Measurements from ENCODE around the gene NOVA2. TPM values are rescaled to one million over a fixed set of nuclear protein-coding genes. Genes with fewer than 3 reads are reported as not detected.

The NOVA2 gene
- total and polyA plus RNA-seq, 2 donors (not counting 3 experiments of a cell fraction or from before 2014, with no cell fraction given): 5.6 to 34.2 TPM

DNA sequence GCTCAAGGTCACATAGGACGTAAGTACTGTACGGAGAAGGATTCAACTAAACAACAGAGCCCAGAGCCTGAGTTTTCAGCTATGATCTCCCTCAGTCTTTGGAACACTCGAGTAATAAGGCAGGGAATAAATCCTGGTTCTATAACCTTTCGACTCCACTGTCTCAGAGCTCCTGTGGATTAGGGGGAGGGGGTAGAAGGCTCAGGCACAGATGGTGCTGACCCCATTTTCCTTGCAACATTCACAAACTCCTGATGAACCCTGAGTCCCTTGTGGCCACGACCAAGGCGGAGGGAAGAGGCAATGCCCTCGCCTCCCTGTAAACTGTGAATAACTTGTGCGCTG lies 21.4 kb downstream of the NOVA2 start:
- Histone ChIP-seq H2AFZ (ENCODE audit: low read depth, low read length) (no peak overlapping the region), H3K27me3 (ENCODE audit: control insufficient read depth in 2 of 2, insufficient read depth in 2 of 2, low read length in 2 of 2) (no peaks in the 10 kb centered on the region), H3K4me1 (ENCODE audit: control insufficient read depth, extremely low read depth, insufficient read depth, low read length) (peaks cover 28% of the 10 kb centered on the region), H3K9me1 (replicated peaks; ENCODE audit: control insufficient read depth, extremely low read depth, insufficient read depth, low read length) (no peaks in the 10 kb centered on the region), H3K9me3 (replicated peaks; ENCODE audit: control insufficient read depth, insufficient read depth, low read length) (no peaks in the 10 kb centered on the region), H3K9ac (replicated peaks; ENCODE audit: extremely low read depth, insufficient read depth, low read length) (no peak overlapping the region), H3K4me3 (replicated peaks in 1 of 3; ENCODE audit: insufficient read depth in 1 of 3, low read depth in 1 of 3, low read length in 3 of 3) (no peak overlapping the region), H3K27ac (ENCODE audit: insufficient read depth, low read depth, low read length) (no peak overlapping the region), H3K36me3 (ENCODE audit: control insufficient read depth in 2 of 2, extremely low read depth in 1 of 2, insufficient read depth in 2 of 2, low read length in 2 of 2) (peaks cover 0 to 20% of the 10 kb centered on the region in 2 experiments), H4K20me1 (replicated peaks; ENCODE audit: control insufficient read depth, extremely low read depth, insufficient read depth, low read length) (no peaks in the 10 kb centered on the region), H3K4me2 (ENCODE audit: insufficient read depth, low read length) (no peak overlapping the region), H3K79me2 (ENCODE audit: control insufficient read depth, insufficient read depth, low read length) (no peaks in the 10 kb centered on the region)
- TF ChIP-seq, protein P1, sequence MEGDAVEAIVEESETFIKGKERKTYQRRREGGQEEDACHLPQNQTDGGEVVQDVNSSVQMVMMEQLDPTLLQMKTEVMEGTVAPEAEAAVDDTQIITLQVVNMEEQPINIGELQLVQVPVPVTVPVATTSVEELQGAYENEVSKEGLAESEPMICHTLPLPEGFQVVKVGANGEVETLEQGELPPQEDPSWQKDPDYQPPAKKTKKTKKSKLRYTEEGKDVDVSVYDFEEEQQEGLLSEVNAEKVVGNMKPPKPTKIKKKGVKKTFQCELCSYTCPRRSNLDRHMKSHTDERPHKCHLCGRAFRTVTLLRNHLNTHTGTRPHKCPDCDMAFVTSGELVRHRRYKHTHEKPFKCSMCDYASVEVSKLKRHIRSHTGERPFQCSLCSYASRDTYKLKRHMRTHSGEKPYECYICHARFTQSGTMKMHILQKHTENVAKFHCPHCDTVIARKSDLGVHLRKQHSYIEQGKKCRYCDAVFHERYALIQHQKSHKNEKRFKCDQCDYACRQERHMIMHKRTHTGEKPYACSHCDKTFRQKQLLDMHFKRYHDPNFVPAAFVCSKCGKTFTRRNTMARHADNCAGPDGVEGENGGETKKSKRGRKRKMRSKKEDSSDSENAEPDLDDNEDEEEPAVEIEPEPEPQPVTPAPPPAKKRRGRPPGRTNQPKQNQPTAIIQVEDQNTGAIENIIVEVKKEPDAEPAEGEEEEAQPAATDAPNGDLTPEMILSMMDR (IDR thresholded peaks at IDR 0.05; ENCODE audit: extremely low read depth in 1 of 2, insufficient read depth in 1 of 2, low read depth in 1 of 2, low read length in 2 of 2): no peak
- TF ChIP-seq EZH2 (IDR thresholded peaks at IDR 0.05; ENCODE audit: borderline replicate concordance, low read depth, low read length, severe bottlenecking) (no peak), POLR2A (IDR thresholded peaks at IDR 0.05; ENCODE audit: low read depth, low read length) (no peak), MYC (IDR thresholded peaks at IDR 0.05; ENCODE audit: low read depth, low read length) (no peak), JUN (IDR thresholded peaks at IDR 0.05; ENCODE audit: borderline replicate concordance, insufficient read depth, insufficient read length, low read depth) (no peak), POLR2AphosphoS5 (IDR thresholded peaks at IDR 0.05; ENCODE audit: insufficient read depth, low read depth, low read length) (no peak), FOS (IDR thresholded peaks at IDR 0.05; ENCODE audit: borderline replicate concordance, insufficient read depth, low read length) (no peak), GATA2 (IDR thresholded peaks at IDR 0.05; ENCODE audit: insufficient read depth, insufficient read length, low read depth, low read length) (no peak)
- TF ChIP-seq, protein P2, sequence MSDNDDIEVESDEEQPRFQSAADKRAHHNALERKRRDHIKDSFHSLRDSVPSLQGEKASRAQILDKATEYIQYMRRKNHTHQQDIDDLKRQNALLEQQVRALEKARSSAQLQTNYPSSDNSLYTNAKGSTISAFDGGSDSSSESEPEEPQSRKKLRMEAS (IDR thresholded peaks at IDR 0.05; ENCODE audit: insufficient read depth, insufficient read length): no peak
- POLR2A ChIA-PET: no interaction called here
- dilution Hi-C loops (cut with MboI; ENCODE audit: extremely low pct_ligation_motif_present, low sequenced_read_pairs) (no loop called here), intact Hi-C loops (cut with micrococcal nuclease) (no loop called here)
- DNase-seq (ENCODE audit: low read depth, low spot score) (no peak), FAIRE-seq (no peak)
- CTCF ChIA-PET: interaction anchor here (1.3 kb wide), 1 partner anchor 237 kb away, joined by 3 read pairs; no protein-coding TSS in a partner anchor
- BruUV-seq (replicated peaks): no TSS peak
